HT1080 (cell line): ENCODE data around the gene GP9. TPM values are rescaled to one million over a fixed set of nuclear protein-coding genes. Genes with fewer than 3 reads are reported as not detected.
"Not testable (repeated sequence)": the region's sequence is repeated elsewhere in the genome, so short reads cannot be mapped to it uniquely, and the experiment has no call there.

Source experiments
- DNase-seq: peaks from one replicate; pipeline ENCODE4 v3.0.0-alpha.2; 2015; ENCODE audit warnings: low read depth
- total RNA-seq: library from RNA; depleted of rRNA; stranded (reverse); fragments of >200 nt; shearing (Covaris generic); gene quantifications from 2 replicates; pipeline ENCODE4 v1.2.3, GENCODE V29; 2014

GP9 gene
- total RNA-seq, 1 experiment from 2014 or later = not detected

DNA sequence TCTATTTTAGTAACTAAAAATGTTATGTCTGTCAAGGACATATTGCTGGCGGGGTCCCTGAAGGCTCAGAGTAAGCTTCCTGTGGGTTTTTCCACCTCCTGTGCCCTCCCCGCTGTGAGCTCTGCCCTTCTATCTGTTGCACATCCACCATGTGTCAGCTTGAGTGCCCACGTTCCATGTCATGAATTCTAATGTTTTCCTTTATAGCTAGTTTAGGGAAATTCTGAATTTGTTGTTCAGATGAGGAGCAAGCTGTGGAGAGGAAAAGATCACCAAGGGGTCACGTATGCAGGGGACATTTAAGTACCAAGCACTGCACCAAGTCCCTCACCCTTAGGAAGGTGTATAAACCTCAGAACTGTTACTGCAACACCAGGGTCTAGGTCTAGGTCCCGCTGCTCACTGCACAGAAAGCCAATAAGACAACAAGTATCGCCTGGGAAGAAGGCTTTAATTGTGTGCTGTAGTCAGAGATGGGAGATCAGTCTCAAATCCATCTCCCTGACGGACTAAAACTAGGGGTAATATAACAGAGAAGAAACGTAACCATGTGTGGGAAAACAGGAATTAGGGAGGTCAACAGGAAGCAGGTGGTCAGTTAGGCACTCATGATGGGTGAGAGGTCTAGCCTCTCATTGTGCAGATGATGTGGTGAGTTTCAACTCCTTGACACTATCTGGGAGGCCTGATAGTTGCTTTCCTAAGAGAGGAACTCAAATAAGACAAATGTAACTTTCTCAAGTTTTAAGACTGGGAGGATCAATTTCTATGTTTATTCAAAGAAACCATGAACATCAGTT lies 9.7 kb downstream of the GP9 start:
- no peak for DNase-seq

DNA sequence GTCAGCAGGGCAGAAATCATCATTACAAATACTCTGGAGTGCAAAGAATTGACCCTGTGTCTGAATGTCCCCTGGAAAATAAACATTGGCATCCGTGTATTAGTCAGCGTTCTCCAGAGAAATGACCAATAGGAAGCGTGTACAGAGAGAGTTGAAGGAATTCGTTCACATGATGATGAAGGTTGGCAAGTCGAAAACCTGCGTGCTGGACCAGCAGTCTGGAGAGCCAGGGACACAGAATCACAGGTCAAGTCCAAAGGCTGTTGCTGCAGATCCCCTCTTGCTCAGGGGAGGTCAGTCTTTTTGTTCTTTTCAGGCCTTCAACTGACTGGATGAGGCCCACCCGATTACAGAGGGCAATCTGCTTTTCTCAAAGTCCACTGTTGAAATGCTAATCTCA lies 16.6 kb downstream of the GP9 start:
- peak; percentile 69 for DNase-seq

DNA sequence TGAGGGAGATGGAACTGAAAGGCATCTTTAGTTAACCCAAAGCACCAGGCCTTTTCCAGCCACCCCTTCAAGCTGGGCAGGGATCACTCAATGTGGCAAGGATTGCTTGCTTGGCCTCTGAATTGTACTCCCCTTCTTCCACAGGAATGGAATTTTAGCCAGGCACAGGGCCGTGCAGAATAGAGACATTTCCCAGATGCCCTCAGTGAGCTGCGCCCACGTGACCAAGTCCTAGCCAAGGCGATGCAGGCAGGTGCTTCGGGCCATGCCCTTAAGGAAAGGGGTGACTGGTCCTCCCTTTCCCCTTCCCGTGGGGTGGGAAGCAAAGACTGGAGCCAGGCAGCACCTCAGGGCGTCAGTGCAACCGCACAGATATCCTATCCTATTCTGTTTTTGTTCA lies 17.9 kb downstream of the GP9 start:
- DNase-seq = no peak

DNA sequence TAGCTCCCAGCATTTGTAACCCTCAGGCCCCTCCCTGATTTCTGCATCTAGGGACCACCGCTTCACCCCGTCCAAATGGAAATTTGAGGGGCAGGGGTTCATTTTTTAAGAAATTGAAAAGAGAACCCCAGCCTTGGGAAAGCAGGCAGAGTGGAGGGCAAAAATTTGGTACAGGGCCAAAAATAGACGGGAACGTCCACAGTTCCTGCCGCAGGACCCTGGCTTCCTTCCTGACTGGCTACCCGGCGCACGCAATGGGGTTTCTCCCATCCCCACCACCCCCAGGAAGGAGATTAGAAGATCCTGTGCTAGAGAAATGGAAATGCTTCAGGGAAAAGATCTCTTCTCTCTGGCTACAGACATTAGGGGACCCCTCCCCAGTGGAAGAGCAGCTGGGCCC lies 20.9 kb downstream of the GP9 start:
- DNase-seq = no peak

DNA sequence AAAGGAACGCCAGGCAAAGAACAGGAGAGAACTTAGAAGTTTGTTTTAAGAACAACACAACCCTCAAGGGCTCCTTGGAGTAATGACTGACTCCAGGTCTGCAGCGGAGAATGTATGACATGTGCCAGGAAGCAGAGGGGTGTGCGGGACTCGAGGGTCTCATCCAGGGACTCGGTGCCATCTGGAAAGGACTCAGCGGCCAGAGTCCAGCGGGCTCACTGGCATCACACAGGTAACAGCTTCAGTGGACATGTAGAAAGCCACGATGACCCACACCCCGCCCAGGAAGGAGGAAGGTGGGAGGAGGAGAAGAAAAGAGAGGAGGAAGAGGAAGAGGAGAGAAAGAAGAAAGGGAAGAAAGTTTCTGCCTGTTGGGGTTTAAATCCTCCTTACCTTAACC lies 21.4 kb downstream of the GP9 start:
- no peak for DNase-seq

DNA sequence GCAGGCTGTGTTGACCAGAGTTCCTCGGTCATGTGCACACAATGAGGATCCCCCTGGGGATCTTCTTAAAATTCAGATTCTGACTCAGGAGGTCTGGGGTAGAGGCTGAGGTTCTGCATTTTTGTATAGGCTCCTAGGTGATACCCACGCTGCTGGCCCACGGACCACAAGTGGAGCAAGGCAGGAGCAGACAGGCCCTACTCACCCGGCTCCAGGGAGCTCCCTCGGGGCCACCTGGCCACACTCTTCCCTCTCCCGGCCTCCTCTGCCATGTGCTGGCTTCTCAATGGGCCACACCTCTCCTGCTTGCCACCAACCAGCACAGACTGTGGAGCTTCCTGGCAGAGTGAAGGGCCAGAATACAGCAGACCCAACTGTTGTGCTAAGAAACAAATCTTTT lies 23.9 kb downstream of the GP9 start:
- no peak for DNase-seq

DNA sequence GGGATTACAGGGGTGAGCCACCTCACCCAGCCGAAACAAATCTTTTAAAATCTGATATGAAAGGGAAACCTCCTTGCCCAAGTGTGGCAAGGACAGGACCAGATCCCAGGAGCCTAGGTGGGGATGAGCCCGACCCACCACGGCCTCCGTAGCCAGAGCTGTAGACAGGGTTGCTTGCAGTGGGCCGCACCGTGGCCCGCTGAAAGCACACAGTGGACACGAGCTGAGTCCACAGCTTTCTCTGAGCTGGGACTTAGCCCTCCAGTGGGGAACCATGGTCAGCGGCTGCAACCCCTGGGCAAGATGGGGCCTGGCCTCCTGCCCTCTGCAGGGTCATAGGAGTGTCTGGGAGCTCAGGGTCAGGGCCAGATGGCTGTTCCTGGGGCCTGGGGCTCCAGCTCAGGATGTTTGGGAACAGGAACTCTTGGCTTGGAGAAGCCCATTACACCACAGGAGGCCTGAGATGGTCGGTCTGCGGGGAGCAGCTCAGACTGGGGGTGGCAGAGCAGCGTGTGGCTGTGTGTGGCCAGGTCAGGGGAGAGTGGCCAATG lies 24.7 kb downstream of the GP9 start:
- no peak for DNase-seq

DNA sequence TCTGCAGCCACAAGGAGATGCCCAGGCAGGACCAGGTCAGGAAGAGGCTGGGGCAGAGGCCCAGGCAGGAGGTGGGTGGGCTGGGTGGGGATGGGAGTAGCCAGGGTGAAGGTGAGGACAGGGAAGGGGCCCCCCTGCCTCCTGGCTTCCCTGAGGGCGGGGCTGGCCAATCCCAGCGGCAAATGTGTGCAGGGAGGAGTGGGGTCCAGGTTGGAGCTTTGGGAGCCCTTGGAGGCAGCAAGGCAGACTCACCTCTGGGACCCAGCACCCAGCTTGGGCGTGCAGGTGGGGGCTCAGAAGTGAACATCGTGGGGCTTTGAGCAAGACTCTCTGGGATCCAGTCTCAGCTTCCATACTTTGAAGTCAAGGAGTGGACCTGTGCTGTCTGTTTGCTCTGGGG lies 25.2 kb downstream of the GP9 start:
- DNase-seq = no peak

DNA sequence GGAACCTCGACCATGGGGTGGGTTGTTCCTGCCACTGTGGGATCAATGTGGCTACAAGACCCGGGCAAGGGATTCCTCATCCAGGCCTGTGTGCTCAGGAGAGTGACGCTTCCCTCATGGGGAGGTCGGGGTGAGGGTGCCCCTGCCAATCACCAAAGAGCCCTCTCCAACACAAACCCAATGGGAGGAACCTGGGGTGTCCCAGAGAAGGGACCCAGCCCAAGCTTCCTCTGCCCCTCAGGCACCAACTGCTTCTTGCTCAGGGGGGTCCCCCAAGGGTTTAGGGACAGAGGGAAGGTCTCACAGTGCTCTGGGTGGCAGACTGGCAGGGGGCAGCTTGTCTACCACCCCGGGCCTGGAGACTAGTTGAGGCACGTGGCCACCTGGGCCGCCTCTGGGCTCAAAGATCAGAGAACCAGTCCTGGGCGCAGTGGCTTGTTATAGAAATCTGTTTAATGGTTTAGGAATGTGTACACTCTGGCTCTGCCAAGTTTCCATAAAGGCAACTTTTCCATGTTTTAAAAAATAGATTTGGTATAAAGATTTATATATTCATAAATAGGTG lies 26.6 kb downstream of the GP9 start:
- DNase-seq = no peak

DNA sequence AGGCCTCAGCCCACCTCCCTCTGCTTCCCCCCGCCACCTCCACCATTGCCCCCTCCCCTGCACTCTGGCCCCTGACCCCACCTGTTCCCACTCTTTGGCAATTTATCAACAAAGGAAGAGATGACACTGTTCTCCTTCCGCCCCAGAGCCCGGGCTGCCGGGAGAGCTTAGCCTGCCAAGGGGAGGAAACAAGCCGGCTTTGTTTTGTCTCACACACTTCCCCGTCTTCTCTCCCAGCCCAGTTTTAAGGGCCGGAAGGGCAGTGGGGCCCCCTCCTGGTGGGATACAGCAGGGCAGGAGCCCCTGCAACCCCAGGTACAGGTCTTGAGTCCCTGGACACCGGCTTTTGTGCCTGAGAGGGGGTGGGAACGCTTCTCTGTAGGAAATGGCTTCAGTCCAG lies 27.3 kb downstream of the GP9 start:
- DNase-seq = peak; percentile 63

DNA sequence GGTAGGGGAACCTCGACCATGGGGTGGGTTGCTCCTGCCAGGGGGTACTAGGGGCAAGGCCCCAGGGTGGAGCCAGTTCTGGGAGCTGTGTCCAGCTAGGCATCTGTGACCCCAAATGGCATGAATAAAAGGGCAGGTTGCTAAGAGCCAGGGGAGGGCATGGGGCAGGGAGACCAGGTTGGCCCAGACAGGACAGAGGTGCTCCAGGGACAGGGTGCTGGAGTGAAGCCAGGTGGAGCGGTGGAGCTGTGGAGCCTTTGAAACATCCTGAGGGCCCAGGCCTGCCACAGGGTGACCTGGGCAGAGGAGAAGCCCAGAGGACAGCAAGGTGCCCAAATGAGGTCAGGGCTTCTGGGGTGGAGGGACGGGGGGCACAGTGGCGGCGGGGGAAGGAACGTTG lies 27.7 kb downstream of the GP9 start:
- DNase-seq = not testable (repeated sequence)

DNA sequence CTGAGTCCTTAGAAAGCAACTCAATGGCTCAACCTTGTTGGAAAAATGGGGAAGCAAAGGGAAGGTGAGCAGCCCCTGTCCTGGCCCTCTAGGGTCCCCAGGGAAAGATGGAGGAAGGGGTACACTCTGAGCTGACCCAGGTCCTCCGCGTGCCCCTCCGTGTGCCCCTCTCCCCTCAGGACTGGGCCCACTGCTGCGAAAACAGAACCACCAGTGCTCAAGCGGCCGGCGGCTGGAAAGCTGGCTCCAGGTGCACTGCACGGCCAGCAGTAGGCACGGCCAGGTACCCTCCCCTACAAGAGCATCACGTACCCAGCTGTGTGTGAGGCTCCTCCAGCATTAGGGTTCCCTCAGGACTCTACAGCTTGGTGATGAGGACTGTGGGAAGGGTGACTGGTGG lies 34.7 kb downstream of the GP9 start:
- DNase-seq = no peak

DNA sequence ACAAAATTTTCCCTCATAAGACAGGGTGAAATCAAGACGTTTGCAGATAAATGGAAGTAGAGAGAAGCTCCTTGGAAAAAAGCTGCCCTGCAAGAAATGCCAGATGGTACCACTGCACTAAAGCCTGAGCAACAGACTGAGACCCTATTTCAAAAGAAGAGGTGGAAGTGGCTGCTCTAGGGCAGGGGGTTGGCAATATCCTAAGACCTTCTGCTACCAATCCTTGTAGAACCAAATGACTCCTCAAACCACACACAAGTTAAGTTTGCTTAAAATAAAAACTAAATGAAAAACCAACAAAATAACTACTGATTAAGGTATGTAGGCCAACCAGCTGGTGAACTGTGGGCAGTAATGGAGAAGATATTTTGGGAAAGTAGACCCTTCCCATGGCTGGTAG lies 39.7 kb downstream of the GP9 start:
- no peak for DNase-seq

DNA sequence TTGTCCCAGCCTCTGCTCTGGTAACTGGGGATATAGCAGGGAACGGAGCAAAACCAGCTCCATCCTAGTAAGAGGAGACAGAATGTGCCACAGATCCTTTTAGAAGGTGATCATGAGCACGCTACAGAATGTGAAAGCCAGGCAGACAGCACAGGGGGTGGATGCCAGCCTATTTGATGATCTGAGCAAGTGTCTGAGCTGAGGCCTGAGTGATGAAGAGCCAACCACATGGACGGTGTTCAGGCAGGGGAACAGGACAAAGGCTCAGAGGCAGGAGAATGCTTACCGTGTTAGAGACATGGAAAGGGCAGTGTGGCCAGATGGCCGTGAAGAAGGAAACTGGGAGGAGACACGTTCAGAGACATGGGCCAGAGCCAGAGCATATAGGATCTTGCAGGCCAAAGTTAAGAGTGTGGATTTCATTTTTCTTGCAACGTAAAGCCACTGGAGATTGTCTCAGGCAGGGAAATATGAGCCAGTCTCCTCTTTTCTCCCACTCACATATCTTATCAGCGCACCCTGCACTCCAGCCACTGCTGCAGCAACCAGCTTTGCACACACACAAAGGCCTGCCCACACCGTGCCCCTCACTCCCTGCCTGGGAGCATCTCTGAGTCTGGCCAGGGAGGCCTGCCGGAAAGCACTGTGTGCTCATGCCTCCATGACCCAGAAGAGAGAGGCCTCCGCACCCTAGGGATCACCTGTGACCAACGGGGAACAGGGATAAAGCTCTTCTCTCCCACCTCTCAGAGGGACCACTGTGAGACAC lies 41.0 kb downstream of the GP9 start:
- no peak for DNase-seq

DNA sequence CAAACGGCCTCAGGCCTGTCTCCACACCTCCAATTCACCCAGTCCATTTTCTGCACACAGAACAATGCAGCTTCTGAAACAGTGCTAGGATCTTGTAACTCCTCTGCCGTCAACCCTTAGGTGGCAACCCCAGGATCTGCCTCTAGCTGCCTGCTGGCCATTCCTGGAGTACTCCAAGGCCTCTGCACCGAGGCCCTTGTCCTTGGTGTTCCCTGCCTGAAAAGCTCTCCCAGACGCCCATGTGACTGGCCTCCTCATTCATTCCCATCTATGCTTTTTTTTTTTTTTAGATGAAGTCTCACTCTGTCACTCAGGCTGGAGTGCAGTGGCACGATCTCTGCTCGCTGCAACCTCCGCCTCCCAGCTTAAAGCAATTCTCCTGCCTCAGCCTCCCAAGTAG lies 42.7 kb downstream of the GP9 start:
- DNase-seq = no peak

DNA sequence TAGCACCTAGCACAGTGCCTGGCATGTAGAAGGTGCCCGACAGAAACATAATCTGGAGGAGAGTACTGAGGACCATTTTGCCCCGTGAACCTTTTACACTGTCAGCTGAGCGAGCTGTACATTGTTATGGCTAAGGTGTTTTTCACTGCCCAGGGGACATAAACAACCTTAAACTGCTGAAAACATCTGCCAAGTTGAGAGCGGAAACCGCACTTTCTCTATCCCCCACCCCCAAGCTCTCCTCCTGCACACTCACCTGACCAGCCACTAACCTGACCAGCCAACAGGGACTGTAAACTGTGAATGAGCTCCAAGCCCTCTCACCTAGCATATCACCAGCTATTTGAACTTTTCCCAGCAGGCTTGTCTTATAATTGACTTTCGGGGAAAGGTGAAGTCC lies 43.5 kb downstream of the GP9 start:
- no peak for DNase-seq

DNA sequence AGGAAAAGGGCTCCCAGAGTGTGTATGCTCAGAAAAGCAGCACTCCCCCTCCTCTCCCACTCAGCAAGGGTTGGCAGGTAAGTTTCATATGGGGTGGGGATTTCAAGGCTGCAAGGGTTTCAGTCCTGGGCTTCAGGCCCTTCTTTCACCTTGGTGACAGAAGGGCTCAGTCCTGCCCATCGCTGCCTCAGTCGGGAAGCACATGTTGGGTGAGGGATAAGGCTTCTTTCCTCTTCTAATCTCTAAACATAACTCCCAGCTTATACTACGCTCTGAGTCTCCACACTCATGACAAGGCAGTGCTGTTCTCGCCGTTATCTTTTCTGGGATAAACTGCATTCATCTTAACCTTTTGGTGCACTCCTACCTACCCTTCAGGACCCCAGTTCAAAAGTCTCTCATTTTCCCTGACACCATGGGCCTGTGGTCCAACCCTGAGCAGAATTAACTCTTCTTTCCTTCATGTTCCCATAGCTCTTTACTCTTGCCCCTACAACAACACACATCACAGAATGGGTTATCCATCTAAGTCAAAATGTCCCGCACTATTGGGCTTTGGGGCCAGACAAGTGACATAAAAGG lies 44.0 kb downstream of the GP9 start:
- no peak for DNase-seq

DNA sequence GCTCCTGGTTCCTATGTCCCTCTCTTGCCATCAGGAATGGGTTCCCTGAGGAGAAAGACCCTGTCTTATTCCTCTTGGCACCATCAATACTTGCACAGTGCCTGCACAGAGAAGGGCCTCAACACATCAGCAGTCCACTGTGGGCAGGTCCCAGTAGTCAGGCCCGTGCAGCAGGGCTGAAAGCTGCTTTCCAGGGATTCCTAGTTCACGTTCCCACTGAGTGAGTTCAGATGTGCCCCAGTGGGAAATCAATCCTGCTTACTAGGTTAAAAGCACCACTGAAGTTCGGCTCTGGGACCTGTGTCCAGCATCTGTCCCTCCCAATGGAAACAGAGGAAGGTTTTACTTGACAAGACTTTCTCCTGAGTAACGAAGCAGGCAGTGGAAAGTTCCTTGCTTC lies 45.3 kb downstream of the GP9 start:
- DNase-seq = no peak

DNA sequence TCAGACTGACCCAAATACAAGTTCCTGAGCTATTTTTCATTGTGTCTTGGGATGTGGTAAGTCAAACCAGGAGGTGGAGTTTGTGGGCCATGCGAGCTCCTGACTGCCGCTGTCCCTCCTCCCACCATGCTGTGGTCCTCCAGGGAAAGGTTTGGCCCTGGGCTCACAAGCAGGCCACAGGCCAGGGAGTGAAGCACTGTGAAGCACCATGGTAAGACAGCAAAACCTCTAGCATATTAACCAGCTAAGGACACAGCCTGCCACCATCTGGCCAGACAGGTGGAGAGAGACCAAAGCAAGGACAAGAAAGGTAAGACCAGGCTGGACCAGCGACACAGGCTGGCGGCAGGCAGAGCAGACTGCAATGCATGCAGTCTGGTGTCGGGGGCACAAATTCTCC lies 45.7 kb downstream of the GP9 start:
- no peak for DNase-seq

DNA sequence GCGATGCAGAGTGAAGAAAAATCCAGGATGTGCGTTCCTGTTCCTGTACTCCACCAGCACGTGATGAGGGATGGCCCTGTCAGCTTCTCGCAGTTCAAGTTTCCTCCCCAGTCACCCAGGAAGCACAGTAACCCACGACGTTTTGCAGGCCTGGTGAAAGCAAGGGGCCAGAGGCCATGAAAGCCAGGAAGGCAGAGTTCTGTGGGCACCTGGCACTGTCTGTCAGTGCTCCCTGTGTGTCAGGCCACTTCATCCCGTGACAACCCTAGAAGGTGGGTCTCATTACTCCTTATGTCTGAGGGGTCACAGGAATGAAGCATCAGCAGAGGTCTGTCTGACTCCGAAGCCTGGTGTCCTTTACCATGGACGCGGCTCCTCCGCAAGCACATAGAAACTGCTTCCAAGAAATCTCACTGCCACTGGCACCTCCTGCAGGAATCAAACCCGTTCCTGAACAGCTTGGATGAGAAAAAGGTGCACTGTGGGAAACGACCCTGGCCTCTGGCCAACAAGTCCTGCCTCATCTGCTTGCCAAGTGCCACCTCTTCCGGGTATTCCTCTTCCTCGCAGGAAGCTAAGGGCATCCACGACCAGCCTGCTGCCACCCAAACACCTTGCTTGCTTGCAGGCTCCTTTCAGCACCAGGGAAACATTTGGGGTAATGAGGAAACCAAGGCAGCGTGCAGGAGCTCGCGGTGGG lies 46.4 kb downstream of the GP9 start:
- DNase-seq = no peak

DNA sequence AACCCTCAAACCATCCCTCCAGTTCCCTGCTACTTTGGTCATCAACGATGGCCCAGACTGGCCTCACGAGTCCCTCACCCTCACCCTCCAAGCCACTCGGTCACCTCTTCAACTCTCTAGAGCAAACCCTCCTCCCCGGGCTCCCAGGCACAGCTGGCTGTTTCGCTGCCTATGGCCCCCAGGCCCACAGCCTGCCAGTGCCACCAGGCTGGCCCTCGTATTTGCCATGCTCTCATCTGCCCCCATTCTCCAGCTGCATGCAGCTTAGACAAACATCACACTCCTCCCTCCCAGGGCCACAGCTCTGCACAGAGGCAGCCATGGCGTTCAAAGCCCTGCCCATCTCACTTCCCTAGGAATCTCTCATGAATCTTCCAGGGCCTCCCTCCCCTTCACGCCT lies 47.2 kb downstream of the GP9 start:
- no peak for DNase-seq
